Testis (tissue), 2 donors: ENCODE data around the gene MGAT5.

Experiments
- CTCF ChIP-seq, 3 experiments: fragments of 450-650 bp in 2 of 3; fragments of 200-600 bp in 1 of 3; sonication (generic) in 1 of 3; IDR thresholded peaks; one replicate each; pipeline ENCODE4 v1.5.1; 2016 to 2019; ENCODE audit warnings: antibody characterized with exemption in 3 of 3, mild to moderate bottlenecking in 2 of 3, moderate library complexity in 1 of 3
- POLR2A ChIP-seq: fragments of 450-650 bp; IDR thresholded peaks from one replicate; pipeline ENCODE4 v1.6.1; 2017; ENCODE audit warnings: antibody characterized with exemption, mild to moderate bottlenecking, moderate library complexity

GRCh38 chr2:134489732-134490384 lies 236.0 kb downstream of the MGAT5 start:
- TF ChIP-seq POLR2A (no peak), CTCF (IDR thresholded peaks at IDR 0.05) (no peak)
